Measurements from ENCODE around the gene S100A9.
"Not testable (repeated sequence)": the region's sequence is repeated elsewhere in the genome, so short reads cannot be mapped to it uniquely, and the experiment has no call there.

Gene S100A9

DNA sequence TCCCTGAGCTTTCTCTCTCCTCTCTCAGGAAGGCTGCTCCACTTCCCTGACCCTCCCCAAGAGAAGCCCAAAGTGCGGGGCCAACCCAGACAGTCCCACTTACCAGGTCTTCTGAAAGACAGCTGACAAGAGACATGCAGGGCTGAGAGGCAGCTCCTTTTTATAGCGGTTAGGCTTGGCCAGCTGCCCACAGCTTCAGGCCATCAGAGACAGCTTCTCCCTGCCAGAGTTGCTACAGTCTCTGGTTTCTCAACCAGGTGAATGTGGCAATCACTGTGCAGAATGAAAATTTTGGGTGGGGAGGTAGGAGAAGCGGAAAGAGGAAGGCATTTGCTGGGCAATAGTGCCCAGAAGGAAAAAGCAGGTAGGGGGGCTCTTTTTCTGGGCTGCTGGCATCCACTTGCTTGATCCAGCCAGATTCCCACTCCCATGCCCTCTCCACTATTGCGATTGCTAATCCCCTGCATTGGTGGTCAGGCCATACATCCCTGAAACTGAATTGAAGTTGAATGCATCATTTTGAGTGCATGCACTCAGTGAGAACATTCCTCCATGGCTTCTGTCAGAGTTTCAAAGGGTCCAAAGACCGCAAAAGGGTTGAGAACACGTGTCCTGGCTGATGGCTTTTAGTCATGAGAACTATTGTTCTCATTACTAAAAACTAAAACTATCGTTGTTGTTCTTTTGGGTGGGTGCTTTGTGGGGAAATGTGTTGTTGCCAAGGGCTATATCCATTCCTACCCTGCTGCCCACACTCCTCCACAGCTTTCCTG, 33.5 kb downstream of the S100A9 start, which contains the start of gene S100A8:
TSS of gene S100A8 (minus strand) at position 136 of the 773 bp plus-strand sequence. CDS start 538 bp downstream, outside the sequence.
- DNase-seq = peak in 1 of 2 experiments; percentile 35

DNA sequence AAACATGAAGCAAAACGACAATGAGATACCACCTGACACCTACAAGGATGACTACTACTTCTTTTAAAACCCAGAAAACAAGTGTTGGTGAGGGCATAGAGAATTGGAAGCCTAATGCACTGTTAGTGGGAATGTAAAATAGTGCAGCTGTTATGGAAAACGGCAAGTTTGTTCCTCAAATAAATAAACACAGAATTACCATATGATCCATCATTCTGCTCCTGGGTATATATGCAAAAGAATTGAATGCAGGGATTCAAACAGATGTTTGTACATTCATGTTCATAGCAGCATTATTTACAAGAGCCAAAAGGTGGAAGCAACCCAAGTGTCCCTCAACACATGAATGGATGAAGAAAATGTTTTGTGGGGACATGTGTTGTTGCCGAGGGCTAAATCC, 34.6 kb downstream of the S100A9 start:
- DNase-seq = no peak

DNA sequence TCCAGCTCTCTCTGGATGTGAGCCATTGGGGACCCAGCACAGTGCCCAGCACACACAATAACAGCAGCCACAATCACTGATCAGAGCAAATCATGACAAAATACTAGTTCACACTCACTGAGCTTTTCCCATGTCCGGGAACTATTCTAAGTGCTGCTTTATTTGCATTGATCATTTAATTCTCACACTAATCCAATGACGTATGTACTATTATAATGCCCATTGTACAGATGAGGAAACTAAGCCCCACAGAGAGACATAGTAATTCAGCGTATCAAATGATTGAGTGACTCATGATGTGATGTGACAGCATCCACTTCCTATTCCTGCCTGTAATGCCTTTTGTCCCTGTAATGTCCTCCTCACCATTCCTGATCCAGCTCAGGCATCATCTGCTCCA, 35.2 kb downstream of the S100A9 start:
- DNase-seq = no peak

DNA sequence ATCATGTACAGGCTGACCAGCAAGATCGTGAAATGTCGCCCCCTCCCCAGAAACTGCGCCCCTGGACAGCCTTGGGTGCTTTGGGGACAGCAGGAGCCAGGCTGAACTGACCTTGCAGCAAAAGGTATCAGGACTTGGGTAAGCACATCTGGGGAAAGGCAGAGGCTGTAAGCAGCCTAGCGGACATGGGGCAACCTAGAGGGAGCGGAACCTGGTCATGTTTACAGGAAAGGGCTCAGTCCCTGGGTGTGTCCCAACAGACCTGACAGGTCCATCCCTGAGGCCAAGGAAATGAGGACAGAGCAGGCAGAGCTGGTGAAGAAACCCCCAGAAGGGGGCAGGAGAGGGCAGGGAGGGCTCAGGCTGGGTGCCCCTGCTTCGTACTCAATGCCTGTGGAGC, 36.3 kb downstream of the S100A9 start:
- DNase-seq = no peak

DNA sequence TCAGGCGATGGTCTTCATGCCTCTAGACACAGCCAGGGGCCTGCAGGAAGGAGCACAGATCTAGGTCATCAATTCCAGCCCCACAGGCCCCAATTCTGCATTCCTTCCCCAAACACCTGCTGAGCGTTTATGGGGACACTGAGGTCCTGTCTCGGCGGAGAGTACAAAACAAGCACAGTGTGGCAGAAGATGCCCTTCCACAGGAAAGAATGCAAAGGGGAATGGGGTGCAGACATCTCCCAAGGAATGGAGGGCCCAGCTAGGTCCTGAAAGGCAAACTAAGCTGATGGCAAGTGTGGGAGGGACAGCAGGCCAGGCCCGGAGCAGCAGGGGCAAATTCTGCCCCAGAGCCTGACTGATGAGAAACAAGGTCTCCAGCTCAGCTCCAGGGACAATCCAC, 36.7 kb downstream of the S100A9 start:
- DNase-seq = no peak

DNA sequence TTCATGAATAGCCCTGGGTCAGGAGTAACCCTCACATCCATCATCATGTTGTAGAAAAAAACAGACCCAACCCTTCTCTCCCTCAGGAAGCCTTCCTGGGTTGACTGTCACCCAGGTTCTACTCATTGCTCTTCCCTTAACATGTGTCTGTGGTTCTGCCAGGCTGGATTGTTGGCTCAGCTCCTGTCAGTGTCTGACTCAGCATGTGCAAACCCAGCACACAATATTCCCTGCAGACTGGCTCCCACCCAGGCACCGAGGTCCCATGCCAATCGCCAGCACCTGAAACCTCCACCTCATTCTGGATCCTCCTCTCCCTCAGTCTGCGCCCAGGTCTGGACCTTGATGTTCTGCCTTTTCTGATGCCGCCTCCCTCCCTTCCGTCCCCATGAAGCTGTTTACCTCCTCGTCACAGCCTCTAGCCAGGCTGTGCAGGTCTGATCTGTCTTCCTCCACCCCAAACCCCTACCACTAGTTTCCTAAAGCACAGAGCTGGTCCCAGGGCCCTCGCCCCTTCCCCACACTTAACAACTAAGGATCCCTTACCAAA, 37.6 kb downstream of the S100A9 start:
- DNase-seq = no peak

DNA sequence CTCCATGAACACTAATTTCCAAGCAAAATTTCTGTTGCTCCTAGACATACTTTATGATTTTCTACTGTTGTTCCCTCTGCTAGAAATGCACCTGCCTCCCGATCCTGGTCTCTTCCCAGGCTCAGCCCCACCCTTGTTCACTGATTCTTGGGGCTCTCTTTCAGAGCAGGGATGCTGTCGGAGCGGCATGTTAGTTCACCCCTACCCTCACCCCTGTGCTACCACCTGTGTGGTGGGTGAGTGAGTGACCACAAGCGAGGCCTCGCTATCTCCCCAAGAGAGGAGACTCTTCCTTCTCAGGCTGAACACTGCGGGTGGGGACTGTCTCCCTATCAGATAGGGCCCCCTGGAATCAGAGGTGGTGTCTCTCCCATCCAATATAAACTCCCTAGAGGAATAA, 38.1 kb downstream of the S100A9 start:
- no peak for DNase-seq

DNA sequence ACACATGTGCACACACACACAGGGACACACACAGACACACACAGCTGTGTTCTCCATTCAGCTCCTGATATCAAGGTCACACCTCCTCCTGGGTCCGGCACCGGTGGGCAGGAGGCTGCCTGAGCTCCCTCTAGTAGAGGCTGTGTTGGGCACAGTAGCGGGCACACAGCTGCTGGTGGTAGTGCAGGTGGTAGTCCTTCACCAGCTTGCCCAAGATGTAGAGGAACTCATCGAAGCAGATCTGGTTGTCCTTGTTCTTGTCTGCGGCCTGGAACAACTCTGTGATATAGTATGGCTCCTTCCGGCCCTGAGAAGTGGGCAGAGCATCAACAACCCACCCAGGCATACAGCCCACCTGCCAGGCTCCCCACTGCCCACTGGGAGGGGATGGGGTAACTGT, 38.8 kb downstream of the S100A9 start:
- no peak for DNase-seq

DNA sequence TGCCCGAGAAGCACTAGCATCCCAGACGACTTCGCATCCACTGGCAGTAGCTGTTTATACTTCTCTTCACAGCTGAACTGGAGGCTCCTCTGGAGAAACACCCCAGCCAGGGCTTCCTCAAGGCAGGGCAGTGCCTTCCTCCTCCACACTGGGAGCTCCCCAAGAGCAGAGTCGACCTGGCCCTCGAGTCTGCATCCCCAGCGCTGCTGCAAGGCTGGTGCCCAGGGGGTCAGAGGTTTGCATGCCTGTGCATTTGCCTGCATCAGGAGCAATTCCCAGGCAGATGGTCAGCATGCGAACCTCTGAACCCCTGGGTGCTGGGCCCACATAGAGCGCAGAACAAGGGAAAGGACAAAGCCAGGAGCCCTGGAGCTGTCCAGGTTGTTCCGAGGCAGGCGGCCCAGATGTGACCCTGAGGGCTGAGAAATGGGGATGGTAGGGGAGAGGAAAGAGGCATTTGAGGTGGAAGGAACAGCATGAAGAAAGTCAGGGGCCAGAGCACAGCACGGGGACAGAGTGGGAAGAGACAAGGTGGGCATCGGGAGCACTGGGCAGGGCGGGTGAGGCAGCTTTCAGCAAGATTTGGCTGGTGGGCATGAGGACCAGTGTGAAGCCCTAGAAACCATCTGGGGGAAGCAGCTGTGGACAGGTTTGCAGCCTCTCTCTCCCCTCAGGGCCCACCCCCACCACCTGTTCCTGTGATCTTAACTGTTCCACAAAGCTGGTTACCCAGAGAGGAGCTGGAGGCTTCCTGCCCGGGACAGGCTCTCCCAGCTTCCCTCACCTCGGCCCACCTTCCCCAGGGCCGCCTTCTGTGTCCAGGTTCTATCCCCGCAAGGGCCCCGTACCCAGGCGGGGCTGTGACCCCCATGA, 39.6 kb downstream of the S100A9 start:
- DNase-seq = no peak

DNA sequence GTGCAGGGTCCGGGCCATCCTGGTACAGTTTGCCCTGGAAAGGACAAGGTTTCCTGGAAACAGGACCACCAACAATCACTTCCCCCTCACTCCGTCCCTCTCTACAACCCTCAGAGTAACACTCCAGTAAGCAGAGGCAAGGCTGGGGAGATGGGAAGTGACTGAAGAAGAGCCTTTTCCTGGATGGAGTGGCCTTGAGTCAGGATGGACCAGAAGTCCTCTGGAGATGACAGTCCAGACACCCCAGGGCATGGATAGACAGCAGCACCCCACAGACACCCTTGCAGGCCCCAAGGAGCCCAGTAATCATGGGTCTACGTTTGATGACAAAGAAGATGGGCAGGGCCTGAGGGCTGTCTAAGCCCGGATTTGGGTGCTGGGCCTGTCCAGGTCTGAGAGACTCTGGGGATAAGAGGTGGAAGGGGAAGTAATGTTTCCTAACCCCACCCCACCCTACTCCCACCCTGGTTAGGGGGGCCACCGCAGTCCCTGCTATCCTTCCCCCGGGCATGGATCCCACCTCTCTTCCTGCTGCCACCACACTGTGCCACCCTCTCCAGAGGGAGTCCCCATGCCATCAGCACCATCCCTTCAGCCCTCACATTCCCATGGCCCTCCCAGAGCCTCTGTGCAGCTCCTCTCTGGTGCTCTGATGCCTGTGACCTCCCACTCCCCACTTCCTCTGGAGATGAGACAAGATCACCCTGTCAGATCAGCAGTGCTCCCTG, 40.4 kb downstream of the S100A9 start:
- DNase-seq = no peak

DNA sequence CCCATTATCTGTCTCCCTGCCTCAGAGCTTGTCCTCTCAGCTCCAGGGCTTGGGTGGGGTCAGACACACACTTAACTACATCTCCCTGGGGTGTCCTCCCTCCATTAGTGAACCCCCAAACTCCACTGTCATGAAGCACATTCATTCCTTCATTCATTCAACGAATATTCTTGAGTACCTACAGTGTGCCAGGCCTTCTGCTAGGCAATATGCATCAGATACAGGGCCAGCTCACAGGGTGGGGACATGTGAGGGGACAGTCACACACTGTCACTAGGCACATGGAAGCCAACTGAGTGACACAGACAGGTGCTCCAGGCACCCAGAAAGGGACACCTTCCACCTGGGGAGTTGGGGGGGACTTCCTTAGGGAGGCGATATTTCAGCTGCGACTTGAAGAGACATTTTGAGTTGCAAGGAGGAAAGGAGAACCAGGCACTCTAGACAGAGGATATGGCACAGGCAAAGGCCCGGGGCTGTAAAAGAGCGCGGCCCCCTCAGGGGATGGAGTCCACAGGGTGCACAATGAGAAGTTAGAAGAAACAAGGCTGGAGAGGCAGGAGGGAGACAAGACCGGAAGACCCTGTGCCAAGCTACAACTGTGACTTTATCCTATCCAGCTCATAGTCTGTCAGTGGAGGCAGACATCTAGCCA, 41.9 kb downstream of the S100A9 start:
- no peak for DNase-seq

DNA sequence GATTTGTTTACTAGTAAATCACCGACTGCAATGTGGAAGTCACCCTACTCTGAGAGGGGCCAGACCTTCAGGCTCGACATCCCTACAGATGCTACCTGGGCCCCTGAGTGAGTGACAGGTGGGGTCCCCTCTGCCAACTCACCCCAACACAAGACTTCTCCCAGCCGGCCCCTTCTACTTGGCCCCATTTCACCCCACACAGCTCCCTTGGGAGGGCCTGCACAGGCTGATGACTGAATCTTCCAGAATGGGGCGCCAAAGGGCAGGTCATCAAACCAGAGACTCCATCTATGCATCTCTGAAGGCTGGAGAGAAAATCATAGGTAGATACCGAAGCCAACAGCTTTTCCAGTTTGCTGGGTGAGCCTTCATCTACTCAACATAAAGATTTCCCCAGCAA, 42.6 kb downstream of the S100A9 start:
- DNase-seq = peak; percentile 57 to 60

DNA sequence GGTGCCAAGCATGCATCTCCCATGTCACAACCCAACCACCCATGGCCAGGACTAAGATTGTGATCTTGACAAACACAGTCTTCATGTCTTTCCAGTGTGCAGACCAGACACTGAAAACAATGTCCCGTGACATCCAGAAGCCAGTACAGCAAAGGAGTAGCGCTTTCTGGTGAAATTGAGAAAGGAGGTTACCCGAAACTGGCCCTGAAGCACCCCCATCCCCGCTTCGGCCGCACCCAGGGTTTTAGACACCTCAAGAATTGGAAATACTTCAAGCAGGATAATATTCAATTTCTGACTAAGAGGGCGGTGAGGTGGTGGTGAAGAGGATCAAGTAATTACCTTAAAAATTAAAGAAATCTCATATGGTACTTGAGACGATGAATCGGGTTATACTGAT, 43.8 kb downstream of the S100A9 start:
- no peak for DNase-seq

DNA sequence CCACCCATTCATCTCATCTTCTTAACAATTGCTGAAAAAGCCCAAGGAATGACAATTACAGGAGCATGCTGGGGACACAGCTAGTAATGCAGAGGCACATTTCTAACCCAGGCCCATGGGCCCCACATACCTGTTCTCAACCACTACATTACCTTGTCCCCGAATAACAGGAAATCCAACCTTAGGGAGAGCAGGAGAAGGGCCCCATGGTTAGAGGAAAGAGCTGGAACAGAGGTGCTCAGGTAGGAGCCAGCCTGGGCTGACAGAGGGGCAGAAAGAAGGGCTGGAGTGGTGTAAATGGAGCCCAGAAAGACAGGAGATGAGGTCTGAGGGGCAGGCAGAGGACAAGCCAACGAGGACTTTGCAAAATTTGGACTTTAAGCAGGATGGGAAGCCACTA, 44.6 kb downstream of the S100A9 start:
- DNase-seq = no peak

DNA sequence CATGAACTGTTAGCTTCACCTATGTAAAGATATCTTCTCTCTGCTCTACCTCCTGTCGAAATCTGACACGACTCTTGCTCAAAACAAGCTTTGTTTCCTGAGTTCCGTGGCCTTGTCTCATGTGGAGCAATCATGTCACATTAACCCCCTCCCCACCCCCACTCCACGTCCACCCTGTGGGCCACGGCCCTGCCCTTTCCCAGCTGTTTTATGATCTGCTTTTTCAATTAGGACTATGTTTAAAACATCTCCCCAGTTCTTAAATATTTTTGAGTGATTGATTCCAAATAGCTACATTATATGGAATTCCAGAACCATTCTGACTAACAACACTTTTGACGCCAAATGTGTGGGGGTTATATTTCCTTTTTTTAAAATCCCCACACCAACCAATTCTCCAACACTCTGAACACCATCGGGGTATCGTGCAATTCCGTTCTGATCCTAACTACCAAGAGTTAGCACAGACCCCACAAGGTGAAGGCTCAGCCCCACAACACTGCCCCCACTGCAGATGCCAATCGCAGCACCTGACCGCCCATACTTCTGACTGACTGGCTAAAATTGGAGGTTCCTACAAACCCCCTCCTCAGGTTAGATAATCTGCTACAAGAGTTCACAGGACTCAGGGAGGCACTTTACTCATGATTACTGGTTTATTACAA, 45.9 kb downstream of the S100A9 start:
- DNase-seq = no peak

DNA sequence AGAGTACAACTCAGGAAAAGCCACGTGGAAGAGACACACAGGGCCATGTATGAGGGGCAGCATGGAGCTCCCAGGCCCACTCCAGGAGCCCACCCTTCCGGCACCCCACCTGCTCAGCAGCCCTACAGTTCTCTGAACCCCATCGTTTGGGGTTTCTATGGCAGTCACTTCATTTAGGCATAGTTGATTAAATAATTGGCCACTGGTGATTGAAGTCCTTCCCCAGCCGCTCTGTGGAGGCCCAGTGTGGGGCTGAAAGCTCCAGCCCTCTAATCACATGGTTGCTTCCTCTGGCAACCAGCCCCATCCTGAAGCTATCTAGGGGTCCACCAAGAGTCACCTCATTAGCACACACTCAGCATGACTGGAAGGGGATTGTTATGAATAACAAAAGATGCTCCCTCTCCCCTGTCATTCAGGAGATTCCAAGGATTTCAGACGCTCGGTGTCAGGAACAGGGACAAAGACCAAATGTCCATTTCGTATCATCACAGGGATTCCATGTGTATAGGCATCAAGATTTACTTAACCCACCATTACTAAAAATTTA, 46.5 kb downstream of the S100A9 start:
- DNase-seq = no peak

DNA sequence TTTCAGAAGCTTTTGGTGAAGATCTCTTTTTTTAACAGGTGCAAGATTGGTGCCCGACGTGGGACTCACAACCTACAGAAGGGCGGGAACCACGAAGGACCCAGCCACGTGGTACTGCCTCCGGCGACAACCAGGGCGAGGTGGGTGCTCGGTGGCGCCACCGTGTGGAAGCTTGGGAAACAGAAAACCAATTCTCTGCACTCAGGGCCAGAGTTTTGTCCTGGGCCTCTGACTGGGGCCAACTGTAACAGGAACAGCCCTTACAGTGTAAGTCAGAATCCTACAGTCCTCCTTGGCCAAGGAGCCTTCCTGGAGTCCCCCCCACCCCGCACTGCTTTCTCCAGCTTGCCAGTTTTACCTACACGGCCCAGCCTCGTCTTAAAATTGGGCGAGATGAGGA, 47.1 kb downstream of the S100A9 start:
- DNase-seq = peak in 1 of 2 experiments; percentile 11

DNA sequence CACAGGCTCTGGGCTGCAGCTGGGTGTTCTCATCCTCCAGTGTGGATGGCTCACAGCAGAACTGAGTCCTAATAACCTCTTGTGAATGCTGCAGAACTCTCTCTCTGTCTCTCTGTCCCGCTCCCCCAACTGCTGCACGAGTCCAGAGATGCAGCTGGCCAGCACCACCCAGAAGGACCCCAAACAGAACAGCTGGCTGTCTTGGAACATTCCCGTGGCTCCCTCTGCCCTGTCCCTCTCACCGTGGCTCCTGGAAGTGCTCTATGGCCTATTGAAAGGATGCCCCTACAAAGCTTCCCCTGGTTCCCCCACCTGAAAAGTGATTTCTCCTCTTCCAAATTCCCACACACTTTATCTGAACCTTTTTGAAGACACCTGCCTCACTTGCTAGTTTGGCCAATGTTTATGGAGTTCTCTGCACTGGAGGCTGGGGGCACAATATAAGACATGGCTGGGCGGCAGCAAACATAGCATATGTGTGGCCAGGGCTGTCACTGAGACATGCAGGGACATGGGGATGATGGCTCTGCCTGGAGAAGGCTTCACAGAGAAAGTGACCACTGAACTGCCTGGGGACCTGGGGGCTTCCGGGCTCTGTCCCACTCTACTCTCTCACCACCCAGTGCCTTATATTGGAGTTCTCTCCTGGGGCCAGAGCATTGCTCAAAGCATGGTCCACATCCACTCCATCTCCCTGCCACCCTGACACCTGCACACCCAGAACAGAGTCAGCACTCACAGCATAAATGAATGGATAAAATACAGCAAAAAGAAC, 48.4 kb downstream of the S100A9 start:
- not testable (repeated sequence) for DNase-seq

DNA sequence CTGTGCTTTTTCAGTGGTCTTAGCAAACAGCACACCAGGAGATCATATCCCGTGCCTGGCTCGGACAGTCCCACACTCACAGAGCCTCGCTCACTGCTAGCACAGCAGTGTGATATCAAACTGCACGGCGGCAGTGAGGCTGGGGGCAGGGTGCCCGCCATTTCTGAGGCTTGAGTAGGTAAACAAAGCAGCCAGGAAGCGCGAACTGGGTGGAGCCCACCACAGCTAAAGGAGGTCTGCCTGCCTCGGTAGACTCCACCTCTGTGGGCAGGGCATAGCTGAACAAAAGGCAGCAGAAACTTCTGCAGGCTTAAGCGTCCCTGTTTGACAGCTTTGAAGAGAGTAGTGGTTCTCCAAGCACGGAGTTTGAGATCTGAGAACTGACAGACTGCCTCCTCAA, 49.6 kb downstream of the S100A9 start:
- DNase-seq = not testable (repeated sequence)
